H9 (cell line): ENCODE results near the gene SCNN1G. TPM values are rescaled to one million over a fixed set of nuclear protein-coding genes. Genes with fewer than 3 reads are reported as not detected.

Experiments
- DNase-seq: peaks from one replicate; pipeline ENCODE4 v3.0.0-alpha.2; 2017
- H2AFZ ChIP-seq: one replicate; pipeline ENCODE4 v1.6.1; 2013; ENCODE audit warnings: mild to moderate bottlenecking, low read length, control low read depth, moderate library complexity
- H2AK5ac ChIP-seq: 2 replicates; pipeline ENCODE4 v1.6.1; 2013; ENCODE audit warnings: low read length, control low read depth, mixed read lengths; ENCODE audit not compliant: insufficient read length
- H2BK120ac ChIP-seq: one replicate; pipeline ENCODE4 v1.6.1; 2013; ENCODE audit warnings: low read depth, mild to moderate bottlenecking, low read length, control low read depth, inconsistent platforms; ENCODE audit not compliant: poor library complexity, severe bottlenecking
- H2BK12ac ChIP-seq: 2 replicates; pipeline ENCODE4 v1.6.1; 2013; ENCODE audit warnings: low read length, control low read depth, mixed read lengths, low read depth; ENCODE audit not compliant: insufficient read length
- H2BK15ac ChIP-seq: 2 replicates; pipeline ENCODE4 v1.6.1; 2013; ENCODE audit warnings: low read depth, low read length, control low read depth
- H2BK20ac ChIP-seq: one replicate; pipeline ENCODE4 v1.6.1; 2013; ENCODE audit warnings: low read depth, mild to moderate bottlenecking, low read length, control low read depth, inconsistent platforms; ENCODE audit not compliant: poor library complexity, severe bottlenecking
- H2BK5ac ChIP-seq: 2 replicates; pipeline ENCODE4 v1.6.1; 2013; ENCODE audit warnings: low read length, control low read depth, mixed read lengths; ENCODE audit not compliant: insufficient read length
- H3K14ac ChIP-seq: 2 replicates; pipeline ENCODE4 v1.6.1; 2013; ENCODE audit warnings: low read length, control low read depth; ENCODE audit not compliant: insufficient read depth
- H3K18ac ChIP-seq: 2 replicates; pipeline ENCODE4 v1.6.1; 2013; ENCODE audit warnings: low read depth, mild to moderate bottlenecking, mixed read lengths, low read length, control low read depth; ENCODE audit not compliant: insufficient read length
- H3K23ac ChIP-seq: 2 replicates; pipeline ENCODE4 v1.6.1; 2013; ENCODE audit warnings: low read length, control low read depth, mixed read lengths, low read depth; ENCODE audit not compliant: insufficient read length
- H3K23me2 ChIP-seq: 2 replicates; pipeline ENCODE4 v1.6.1; 2013; ENCODE audit warnings: low read depth, mild to moderate bottlenecking, mixed read lengths, low read length, control low read depth; ENCODE audit not compliant: insufficient read length, poor library complexity, severe bottlenecking
- H3K27ac ChIP-seq: 2 replicates; pipeline ENCODE4 v1.5.1; 2013; ENCODE audit warnings: low read length, control low read depth, mixed read lengths, low read depth; ENCODE audit not compliant: insufficient read length
- H3K27me3 ChIP-seq: 2 replicates; pipeline ENCODE4 v1.6.1; 2013; ENCODE audit warnings: low read length, control low read depth, inconsistent platforms; ENCODE audit not compliant: insufficient read depth
- H3K4ac ChIP-seq: 2 replicates; pipeline ENCODE4 v1.6.1; 2013; ENCODE audit warnings: low read depth, mild to moderate bottlenecking, control low read depth, inconsistent platforms, low read length, moderate library complexity
- H3K4me1 ChIP-seq: 2 replicates; pipeline ENCODE4 v1.6.1; 2013; ENCODE audit warnings: low read length, control low read depth, inconsistent platforms; ENCODE audit not compliant: insufficient read depth
- H3K4me2 ChIP-seq: 2 replicates; pipeline ENCODE4 v1.6.1; 2013; ENCODE audit warnings: low read length, control low read depth, mixed read lengths; ENCODE audit not compliant: insufficient read length, insufficient read depth
- H3K56ac ChIP-seq: 2 replicates; pipeline ENCODE4 v1.6.1; 2013; ENCODE audit warnings: low read depth, mild to moderate bottlenecking, mixed read lengths, low read length, control low read depth; ENCODE audit not compliant: insufficient read length
- H3K79me1 ChIP-seq: 2 replicates; pipeline ENCODE4 v1.6.1; 2013; ENCODE audit warnings: low read depth, mild to moderate bottlenecking, moderate library complexity, low read length, control low read depth, inconsistent platforms; ENCODE audit not compliant: insufficient read depth, poor library complexity, severe bottlenecking
- H3K79me2 ChIP-seq: 2 replicates; pipeline ENCODE4 v1.6.1; 2013; ENCODE audit warnings: low read length, control low read depth, inconsistent platforms; ENCODE audit not compliant: insufficient read depth
- H3K9ac ChIP-seq: 2 replicates; pipeline ENCODE4 v1.6.1; 2013; ENCODE audit warnings: low read length, control low read depth, mixed read lengths; ENCODE audit not compliant: insufficient read length; ENCODE audit errors: extremely low read depth
- H3K9me3 ChIP-seq: one replicate; pipeline ENCODE4 v1.6.1; 2013; ENCODE audit warnings: low read depth, low read length, inconsistent platforms; ENCODE audit not compliant: control insufficient read depth
- H3T11ph ChIP-seq: one replicate; pipeline ENCODE4 v1.6.1; 2013; ENCODE audit warnings: mild to moderate bottlenecking, low read length, control low read depth, inconsistent platforms
- H4K20me1 ChIP-seq: one replicate; pipeline ENCODE4 v1.6.1; 2013; ENCODE audit not compliant: control insufficient read depth, insufficient read length, insufficient read depth
- H4K5ac ChIP-seq: 2 replicates; pipeline ENCODE4 v1.6.1; 2013; ENCODE audit warnings: low read depth, mild to moderate bottlenecking, mixed read lengths, low read length, control low read depth; ENCODE audit not compliant: insufficient read length
- H4K8ac ChIP-seq: replicated peaks from 2 replicates; pipeline ENCODE4 v1.6.1; 2013; ENCODE audit warnings: low read length, control low read depth, mixed read lengths, low read depth; ENCODE audit not compliant: insufficient read length
- H4K91ac ChIP-seq: 2 replicates; pipeline ENCODE4 v1.6.1; 2013; ENCODE audit warnings: low read depth, mild to moderate bottlenecking, moderate library complexity, mixed read lengths, low read length, control low read depth; ENCODE audit not compliant: insufficient read length
- H3K27ac Mint-ChIP-seq, 3 experiments: 2 replicates in 2 of 3; 3 replicates in 1 of 3; pipeline ENCODE4 v1.8.0; 2020 to 2021; ENCODE audit warnings: mixed read lengths in 3 of 3, mild to moderate bottlenecking in 1 of 3, moderate library complexity in 1 of 3
- H3K27me3 Mint-ChIP-seq: 2 replicates; pipeline ENCODE4 v1.8.0; 2021; ENCODE audit warnings: low read depth, mild to moderate bottlenecking, moderate library complexity, mixed read lengths
- H3K36me3 Mint-ChIP-seq, 3 experiments: 2 replicates in 2 of 3; 3 replicates in 1 of 3; pipeline ENCODE4 v1.8.0; 2020 to 2021; ENCODE audit warnings: low read depth in 3 of 3, mixed read lengths in 3 of 3; ENCODE audit not compliant: insufficient read depth in 1 of 3
- H3K4me1 Mint-ChIP-seq, 2 experiments: 2 replicates each; pipeline ENCODE4 v1.8.0; 2020; ENCODE audit warnings: mixed read lengths in 2 of 2
- H3K4me3 Mint-ChIP-seq, 2 experiments: 2 replicates in 1 of 2; 3 replicates in 1 of 2; pipeline ENCODE4 v1.8.0; 2020 to 2021; ENCODE audit warnings: mild to moderate bottlenecking in 2 of 2, mixed read lengths in 2 of 2, moderate library complexity in 1 of 2
- H3K9me3 Mint-ChIP-seq, 2 experiments: 2 replicates in 1 of 2; 3 replicates in 1 of 2; pipeline ENCODE4 v1.8.0; 2020; ENCODE audit warnings: mild to moderate bottlenecking in 2 of 2, mixed read lengths in 2 of 2, moderate library complexity in 1 of 2
- WGBS: extraction: QIAGEN DNeasy Blood & Tissue Kit; methylation state at CpG from one replicate; pipeline ENCODE4 v1.1.7; 2013; ENCODE audit warnings: missing lambda C conversion rate, low lambda C conversion rate, mixed read lengths; ENCODE audit not compliant: insufficient read length; ENCODE audit errors: extremely low coverage; 5-methylcytosine and 5-hydroxymethylcytosine counted together
- total RNA-seq: library from RNA; stranded (reverse); gene quantifications from 2 replicates; pipeline ENCODE4 v1.2.1, GENCODE V29; 2021
- TF ChIP-seq, protein P1 (sequence below): fragments of 200-600 bp; sonication (generic); conservative IDR thresholded peaks from 3 replicates; pipeline ENCODE4 v1.8.0; 2021; ENCODE audit warnings: antibody characterized with exemption, mild to moderate bottlenecking

Gene SCNN1G
- total RNA-seq, 1 experiment from 2014 or later, result 0.74 TPM

DNA sequence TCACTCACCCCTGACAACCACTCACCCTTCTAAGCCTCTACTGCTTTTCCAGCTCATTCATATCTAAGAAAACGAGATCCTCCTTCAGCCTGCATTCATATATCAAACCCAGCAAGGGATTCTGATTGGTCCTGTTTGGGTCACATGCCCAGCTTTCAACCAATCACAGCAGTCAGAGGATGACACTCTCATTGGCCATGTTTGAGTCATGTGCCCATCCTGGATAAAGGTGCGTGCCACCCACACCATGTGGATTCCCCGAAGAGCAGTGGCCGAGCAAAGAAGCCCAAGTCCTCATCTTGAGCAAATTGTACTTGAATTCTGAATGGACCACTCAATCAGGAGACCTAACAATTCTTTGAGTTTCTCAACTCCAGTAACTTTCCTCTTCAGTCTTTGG lies 45.0 kb downstream of the SCNN1G start:
- no peak overlapping the region for H3K14ac ChIP-seq
- DNase-seq, result no peak
- no peaks in the 10 kb centered on the region for H3K9me3 ChIP-seq
- no peak overlapping the region for H2BK15ac ChIP-seq
- H4K20me1 ChIP-seq, result no peaks in the 10 kb centered on the region
- no peak overlapping the region for H2AFZ ChIP-seq
- peaks cover 6% of the 10 kb centered on the region; the same call in 1 of the 2 replicates for H3K4me1 ChIP-seq
- no peak overlapping the region for H2BK5ac ChIP-seq
- no peak overlapping the region for H4K5ac ChIP-seq
- no peak overlapping the region for H3K4me3 Mint-ChIP-seq
- no peaks in the 10 kb centered on the region for H3K79me2 ChIP-seq
- H3K27me3 ChIP-seq, result no peaks in the 10 kb centered on the region
- peaks cover 1% of the 10 kb centered on the region; the same call in 1 of the 2 replicates for H3K27me3 Mint-ChIP-seq
- peaks cover 12 to 24% of the 10 kb centered on the region in 2 experiments for H3K4me1 Mint-ChIP-seq
- H3T11ph ChIP-seq, result no peak overlapping the region
- TF ChIP-seq, protein P1, sequence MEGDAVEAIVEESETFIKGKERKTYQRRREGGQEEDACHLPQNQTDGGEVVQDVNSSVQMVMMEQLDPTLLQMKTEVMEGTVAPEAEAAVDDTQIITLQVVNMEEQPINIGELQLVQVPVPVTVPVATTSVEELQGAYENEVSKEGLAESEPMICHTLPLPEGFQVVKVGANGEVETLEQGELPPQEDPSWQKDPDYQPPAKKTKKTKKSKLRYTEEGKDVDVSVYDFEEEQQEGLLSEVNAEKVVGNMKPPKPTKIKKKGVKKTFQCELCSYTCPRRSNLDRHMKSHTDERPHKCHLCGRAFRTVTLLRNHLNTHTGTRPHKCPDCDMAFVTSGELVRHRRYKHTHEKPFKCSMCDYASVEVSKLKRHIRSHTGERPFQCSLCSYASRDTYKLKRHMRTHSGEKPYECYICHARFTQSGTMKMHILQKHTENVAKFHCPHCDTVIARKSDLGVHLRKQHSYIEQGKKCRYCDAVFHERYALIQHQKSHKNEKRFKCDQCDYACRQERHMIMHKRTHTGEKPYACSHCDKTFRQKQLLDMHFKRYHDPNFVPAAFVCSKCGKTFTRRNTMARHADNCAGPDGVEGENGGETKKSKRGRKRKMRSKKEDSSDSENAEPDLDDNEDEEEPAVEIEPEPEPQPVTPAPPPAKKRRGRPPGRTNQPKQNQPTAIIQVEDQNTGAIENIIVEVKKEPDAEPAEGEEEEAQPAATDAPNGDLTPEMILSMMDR, result no peak
- WGBS, result no CpG with 5 or more reads among the region's 4 CpGs
- H3K23me2 ChIP-seq, result no peaks in the 10 kb centered on the region
- H3K4ac ChIP-seq, result no peak overlapping the region
- no peak overlapping the region for H3K4me2 ChIP-seq
- H3K23ac ChIP-seq, result no peak overlapping the region
- H3K79me1 ChIP-seq, result no peaks in the 10 kb centered on the region
- H3K18ac ChIP-seq, result no peak overlapping the region
- no peak overlapping the region for H3K27ac ChIP-seq
- H3K9me3 Mint-ChIP-seq, result peaks cover 0 to 2% of the 10 kb centered on the region in 2 experiments; a peak in 1 of 5 replicates
- H3K27ac Mint-ChIP-seq, result no peak overlapping the region
- no peak overlapping the region for H2BK20ac ChIP-seq
- H3K36me3 Mint-ChIP-seq, result peaks cover 0 to 2% (median 0%) of the 10 kb centered on the region in 3 experiments; a peak in 1 of 7 replicates
- H2BK12ac ChIP-seq, result no peak overlapping the region
- no peak overlapping the region for H2AK5ac ChIP-seq
- no peak overlapping the region for H4K91ac ChIP-seq
- no peak overlapping the region for H2BK120ac ChIP-seq
- no peak overlapping the region for H3K9ac ChIP-seq
- no peak overlapping the region for H3K56ac ChIP-seq
- H4K8ac ChIP-seq, result no peak overlapping the region
